Camera-type eye (tissue), 1 donor: Measurements from ENCODE around the gene IL37. TPM values are rescaled to one million over a fixed set of nuclear protein-coding genes. Genes with fewer than 3 reads are reported as not detected.

Experiments used
- total RNA-seq: library from RNA; depleted of rRNA; stranded (reverse); fragments of >200 nt; gene quantifications from one replicate; pipeline ENCODE4 v1.2.3, GENCODE V29; 2014

The IL37 gene
- not detected for total RNA-seq

GRCh38 chr2:112910865-112911264 is at the start of gene IL37:
IL37 (plus strand) TSS chr2:112911165; CDS start chr2:112913013, 1,848 bp downstream.

Other genes starting within 250 kb of the IL37 start
- 0.22 TPM for gene NT5DC4, start 190.1 kb upstream of the IL37 start, total RNA-seq
- 8.0 TPM for gene CKAP2L, start 146.6 kb upstream of the IL37 start, total RNA-seq
- not detected for gene IL1A, start 126.7 kb upstream of the IL37 start, total RNA-seq
- 1.6 TPM for gene IL1B, start 74.4 kb upstream of the IL37 start, total RNA-seq
- not detected for gene IL36G, start 66.8 kb downstream of the IL37 start, total RNA-seq
- gene IL36A, start 94.3 kb downstream of the IL37 start, total RNA-seq: not detected
- gene IL36B, start 141.7 kb downstream of the IL37 start, total RNA-seq: not detected
- gene IL36RN, start 148.0 kb downstream of the IL37 start, total RNA-seq: 0.22 TPM
- gene IL1F10, start 156.8 kb downstream of the IL37 start, total RNA-seq: not detected
- 10.3 TPM for gene IL1RN, start 216.4 kb downstream of the IL37 start, total RNA-seq